Mucosa of rectum (tissue), 2 donors: Measurements from ENCODE around the gene MRPL36.
A peak's percentile ranks its signal among the peaks of the same experiment; 100 is the strongest.

ENCODE experiments used
- H3K27ac ChIP-seq, 2 donors: one replicate each; pipeline ENCODE4 v1.7.0; 2013; ENCODE audit warnings: inconsistent platforms in 2 of 2, low read depth in 2 of 2, low read length in 2 of 2
- H3K27me3 ChIP-seq, 2 donors: one replicate each; pipeline ENCODE4 v1.7.0; 2013; ENCODE audit warnings: low read length in 2 of 2; ENCODE audit not compliant: control insufficient read depth in 2 of 2, insufficient read depth in 2 of 2
- H3K36me3 ChIP-seq, 2 donors: one replicate each; pipeline ENCODE4 v1.7.0; 2013; ENCODE audit warnings: low read length in 2 of 2; ENCODE audit not compliant: control insufficient read depth in 2 of 2, insufficient read depth in 2 of 2
- H3K4me1 ChIP-seq, 2 donors: one replicate each; pipeline ENCODE4 v1.7.0; 2013; ENCODE audit warnings: low read length in 2 of 2, mild to moderate bottlenecking in 1 of 2; ENCODE audit not compliant: control insufficient read depth in 2 of 2, insufficient read depth in 2 of 2
- H3K4me3 ChIP-seq, 2 donors: one replicate each; pipeline ENCODE4 v1.7.0; 2013; ENCODE audit warnings: low read length in 2 of 2
- H3K9ac ChIP-seq, 2 donors: one replicate each; pipeline ENCODE4 v1.7.0; 2013; ENCODE audit warnings: low read length in 2 of 2, low read depth in 1 of 2, mild to moderate bottlenecking in 1 of 2
- H3K9me3 ChIP-seq, 2 donors: one replicate each; pipeline ENCODE4 v1.7.0; 2013; ENCODE audit warnings: low read length in 2 of 2; ENCODE audit not compliant: control insufficient read depth in 2 of 2
- donor health status: healthy.
- donor health status: Normal muscosa, but diverticular disease.

Gene MRPL36

DNA sequence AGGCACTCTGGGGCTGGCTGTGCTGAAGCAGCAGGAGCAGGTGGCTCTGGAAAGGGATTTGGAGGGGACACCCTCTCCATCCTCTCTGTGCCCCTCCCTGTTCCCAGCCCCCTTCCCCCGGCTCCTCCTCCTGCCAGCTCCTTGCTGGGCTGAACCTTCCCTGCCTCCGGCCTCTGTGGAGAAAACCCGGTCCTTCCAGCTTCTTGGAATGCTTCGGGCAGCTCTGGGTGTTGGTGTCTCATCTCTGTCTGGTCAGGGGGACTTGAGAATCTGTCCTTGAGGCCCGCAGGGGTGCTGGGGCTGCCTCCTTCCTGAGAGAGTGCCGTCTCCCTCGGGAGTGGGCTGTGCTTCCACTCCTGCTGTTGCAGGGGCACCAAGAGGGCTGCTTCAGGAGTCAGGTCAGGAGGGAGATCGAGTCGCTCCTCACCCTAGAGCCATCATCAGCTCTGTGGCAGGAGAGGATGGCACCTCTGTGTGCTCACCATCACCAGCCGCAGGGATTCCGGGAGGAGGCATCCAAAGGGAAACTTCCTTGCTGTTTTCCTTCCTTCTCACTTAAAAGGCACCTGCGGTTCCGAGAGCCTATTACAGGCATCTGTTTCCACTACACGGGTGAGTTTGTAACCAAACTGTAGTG is 32.2 kb upstream of the MRPL36 start:
- Histone ChIP-seq H3K4me1 (no peaks in the 10 kb centered on the region), H3K36me3 (no peaks in the 10 kb centered on the region), H3K27me3 (peaks cover 0 to 3% of the 10 kb centered on the region in 2 donors), H3K4me3 (no peak overlapping the region), H3K9ac (no peak overlapping the region), H3K9me3 (no peaks in the 10 kb centered on the region), H3K27ac (no peak overlapping the region)

DNA sequence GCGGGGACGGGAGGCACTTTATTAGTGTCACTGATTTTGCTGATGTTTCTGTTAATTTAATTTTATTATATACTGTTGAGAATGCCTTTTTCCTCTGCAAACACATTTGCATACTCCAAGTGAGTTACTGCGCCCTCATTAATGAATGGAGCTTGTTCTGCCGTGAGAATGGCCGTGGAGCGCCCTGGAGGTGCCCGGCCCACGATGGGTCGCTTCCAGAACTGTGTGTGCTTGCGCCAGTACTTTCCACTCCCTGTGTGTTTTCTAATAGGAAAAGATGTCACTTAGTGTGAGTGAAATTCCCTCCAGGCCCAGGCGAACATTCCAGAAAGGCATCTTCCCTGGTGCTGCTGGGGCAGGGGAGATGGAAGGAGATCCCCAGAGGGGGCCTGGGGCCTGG is 31.6 kb upstream of the MRPL36 start:
- Histone ChIP-seq H3K36me3 (no peaks in the 10 kb centered on the region), H3K9me3 (no peaks in the 10 kb centered on the region), H3K4me3 (no peak overlapping the region), H3K27ac (no peak overlapping the region), H3K4me1 (no peaks in the 10 kb centered on the region), H3K9ac (no peak overlapping the region), H3K27me3 (peaks cover 0 to 3% of the 10 kb centered on the region in 2 donors)

GRCh38 chr5:1830571-1831228 is 31.1 kb upstream of the MRPL36 start:
- peaks cover 0 to 3% of the 10 kb centered on the region in 2 donors for H3K27me3 ChIP-seq
- H3K9ac ChIP-seq, result no peak overlapping the region
- H3K4me3 ChIP-seq, result no peak overlapping the region
- no peaks in the 10 kb centered on the region for H3K9me3 ChIP-seq
- no peaks in the 10 kb centered on the region for H3K36me3 ChIP-seq
- no peaks in the 10 kb centered on the region for H3K4me1 ChIP-seq
- H3K27ac ChIP-seq, result no peak overlapping the region

GRCh38 chr5:1827886-1828397 is 28.3 kb upstream of the MRPL36 start:
- Histone ChIP-seq H3K9ac (no peak overlapping the region), H3K27ac (no peak overlapping the region), H3K36me3 (peaks cover 4 to 5% of the 10 kb centered on the region in 2 donors), H3K4me1 (no peaks in the 10 kb centered on the region), H3K9me3 (no peaks in the 10 kb centered on the region), H3K4me3 (peak overlapping the region in 1 of 2 donors; percentile 26), H3K27me3 (no peaks in the 10 kb centered on the region)

- Histone ChIP-seq H3K36me3 (peaks cover 7 to 8% of the 10 kb centered on the region in 2 donors), H3K9me3 (no peaks in the 10 kb centered on the region), H3K4me3 (peak overlapping the region in 1 of 2 donors; percentile 26), H3K9ac (no peak overlapping the region), H3K4me1 (no peaks in the 10 kb centered on the region), H3K27me3 (no peaks in the 10 kb centered on the region), H3K27ac (no peak overlapping the region)
Measured at GRCh38 chr5:1827025-1827885, 27.6 kb upstream of the MRPL36 start.

DNA sequence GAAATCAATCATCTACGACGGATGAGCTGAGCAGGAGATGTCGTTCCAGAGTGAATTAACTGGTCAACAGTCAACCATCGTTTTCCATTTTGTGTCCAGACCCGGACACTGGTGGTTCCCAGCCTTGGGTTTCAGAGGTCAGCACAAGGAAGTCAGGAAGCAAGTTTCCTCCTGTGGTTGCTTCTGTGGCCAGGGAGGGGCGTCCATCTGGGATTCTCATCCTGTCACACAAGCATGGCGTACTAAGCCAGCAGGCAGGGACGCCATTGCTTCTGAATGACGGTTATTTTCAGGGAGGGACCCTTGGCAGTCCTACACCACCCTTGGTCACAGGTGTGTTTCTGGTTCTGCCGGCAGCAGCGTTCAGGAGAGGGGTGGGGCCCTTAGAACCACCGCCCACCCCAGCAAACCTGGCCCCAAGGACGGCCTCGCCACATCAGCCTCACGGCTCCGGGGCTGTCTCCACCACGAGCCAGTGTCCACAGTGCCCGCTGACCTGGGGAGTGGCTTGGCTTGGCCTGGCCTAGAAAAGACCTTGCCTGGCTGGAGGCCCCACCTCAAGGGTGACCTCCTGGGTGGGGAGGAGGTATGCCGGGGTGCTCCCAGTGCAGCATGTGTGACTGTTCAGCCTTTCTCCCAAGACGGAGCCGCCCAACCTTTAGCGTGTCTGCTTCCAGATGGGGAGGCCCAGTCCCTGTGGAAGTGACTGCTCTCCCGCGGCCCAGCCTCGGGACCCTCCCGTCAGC is 26.8 kb upstream of the MRPL36 start:
- H3K36me3 ChIP-seq, result peaks cover 13 to 17% of the 10 kb centered on the region in 2 donors
- no peaks in the 10 kb centered on the region for H3K4me1 ChIP-seq
- no peak overlapping the region for H3K4me3 ChIP-seq
- H3K27me3 ChIP-seq, result no peaks in the 10 kb centered on the region
- no peak overlapping the region for H3K9ac ChIP-seq
- H3K9me3 ChIP-seq, result no peaks in the 10 kb centered on the region
- no peak overlapping the region for H3K27ac ChIP-seq

GRCh38 chr5:1824903-1825841 is 25.5 kb upstream of the MRPL36 start:
- Histone ChIP-seq H3K27ac (no peak overlapping the region), H3K27me3 (no peaks in the 10 kb centered on the region), H3K36me3 (peaks cover 24 to 26% of the 10 kb centered on the region in 2 donors), H3K4me1 (no peaks in the 10 kb centered on the region), H3K9ac (no peak overlapping the region), H3K9me3 (no peaks in the 10 kb centered on the region), H3K4me3 (no peak overlapping the region)

GRCh38 chr5:1824109-1824821 is 24.6 kb upstream of the MRPL36 start:
- no peak overlapping the region for H3K27ac ChIP-seq
- peaks cover 28 to 33% of the 10 kb centered on the region in 2 donors for H3K36me3 ChIP-seq
- H3K9me3 ChIP-seq, result no peaks in the 10 kb centered on the region
- H3K4me1 ChIP-seq, result no peaks in the 10 kb centered on the region
- H3K27me3 ChIP-seq, result no peaks in the 10 kb centered on the region
- H3K9ac ChIP-seq, result no peak overlapping the region
- H3K4me3 ChIP-seq, result no peak overlapping the region
